DND-41 (cell line): Measurements from ENCODE around the gene TRIM64C.
"Not testable (repeated sequence)": the region's sequence is repeated elsewhere in the genome, so short reads cannot be mapped to it uniquely, and the experiment has no call there.

Experiments
- ATAC-seq: fragments of 200-7000 bp; cut with Tn5 transposase; 3 replicates; pipeline ENCODE4 v1.9.1; 2021; ENCODE audit warnings: low read depth; ENCODE audit not compliant: insufficient read depth
- DNase-seq: peaks from one replicate; pipeline ENCODE4 v3.0.0-alpha.2; 2020
- H2AFZ ChIP-seq: 2 replicates; pipeline ENCODE4 v1.6.0; 2012; ENCODE audit warnings: low read depth, low read length
- H3K27ac ChIP-seq: 2 replicates; pipeline ENCODE4 v1.5.1; 2012; ENCODE audit warnings: low read length, inconsistent platforms
- H3K27me3 ChIP-seq: fragments of 200-600 bp; sonication (generic); 2 replicates; pipeline ENCODE4 v1.6.0; 2012; ENCODE audit warnings: low read length, mild to moderate bottlenecking, inconsistent platforms; ENCODE audit not compliant: insufficient read depth, poor library complexity
- H3K36me3 ChIP-seq: 2 replicates; pipeline ENCODE4 v1.5.1; 2012; ENCODE audit warnings: low read length, inconsistent platforms; ENCODE audit not compliant: insufficient read depth
- H3K4me1 ChIP-seq: 2 replicates; pipeline ENCODE4 v1.5.1; 2012; ENCODE audit warnings: mild to moderate bottlenecking, low read length; ENCODE audit not compliant: insufficient read depth
- H3K4me2 ChIP-seq: 2 replicates; pipeline ENCODE4 v1.6.0; 2012; ENCODE audit warnings: mild to moderate bottlenecking, moderate library complexity, low read length, inconsistent platforms; ENCODE audit not compliant: insufficient read depth
- H3K4me3 ChIP-seq, 2 experiments: fragments of 200-600 bp in 1 of 2; shearing (Covaris generic) in 1 of 2; 2 replicates each; pipeline ENCODE4 v1.5.1; 2012 to 2016; ENCODE audit warnings: inconsistent platforms in 2 of 2, low read length in 2 of 2, mild to moderate bottlenecking in 2 of 2, low read depth in 1 of 2, moderate library complexity in 1 of 2
- H3K79me2 ChIP-seq: 2 replicates; pipeline ENCODE4 v1.6.0; 2012; ENCODE audit warnings: low read length, inconsistent platforms; ENCODE audit not compliant: insufficient read depth
- H3K9ac ChIP-seq: 2 replicates; pipeline ENCODE4 v1.6.0; 2012; ENCODE audit warnings: low read depth, mild to moderate bottlenecking, inconsistent platforms, low read length, moderate library complexity
- H3K9me3 ChIP-seq: 2 replicates; pipeline ENCODE4 v1.5.1; 2012; ENCODE audit warnings: low read length, moderate library complexity, mild to moderate bottlenecking, inconsistent platforms; ENCODE audit not compliant: insufficient read depth, severe bottlenecking
- H4K20me1 ChIP-seq: 2 replicates; pipeline ENCODE4 v1.6.0; 2012; ENCODE audit warnings: low read length; ENCODE audit not compliant: insufficient read depth

TRIM64C gene

GRCh38 chr11:49059012-49059411 is at the start of gene TRIM64C:
Gene TRIM64C (minus strand): TSS chr11:49059112. CDS start chr11:49059112, 0 bp downstream.
- H3K9ac ChIP-seq, H3K27me3 ChIP-seq, ATAC-seq, H3K4me2 ChIP-seq, H3K4me3 ChIP-seq, H3K4me1 ChIP-seq, H3K9me3 ChIP-seq, H2AFZ ChIP-seq, H3K79me2 ChIP-seq, H3K27ac ChIP-seq, H4K20me1 ChIP-seq, DNase-seq, H3K36me3 ChIP-seq: not testable (repeated sequence)

DNA sequence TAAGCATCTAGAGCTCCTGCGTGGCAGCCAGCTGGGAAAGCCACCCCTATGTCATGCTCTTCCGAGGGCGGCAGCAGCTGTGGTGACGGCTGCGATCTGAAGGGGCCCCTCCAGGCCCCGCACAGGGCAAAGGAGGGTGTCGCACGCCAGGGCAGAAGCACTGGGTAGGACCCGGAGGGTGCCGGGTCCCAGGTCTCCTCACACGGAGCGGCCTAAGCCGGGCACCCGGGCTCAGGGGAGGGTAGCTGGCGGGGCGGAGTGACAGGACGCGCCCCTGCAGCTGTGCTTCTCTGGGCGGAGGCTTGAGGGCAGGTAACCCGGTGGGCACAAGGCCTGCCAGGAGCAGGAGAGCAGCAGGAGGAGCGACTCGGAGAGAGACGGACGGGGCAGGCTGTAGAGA is 43.4 kb upstream of the TRIM64C start:
- H3K4me1 ChIP-seq, DNase-seq, H3K4me3 ChIP-seq, ATAC-seq, H4K20me1 ChIP-seq, H3K4me2 ChIP-seq, H3K9ac ChIP-seq, H3K27ac ChIP-seq, H3K79me2 ChIP-seq, H3K36me3 ChIP-seq, H3K9me3 ChIP-seq, H2AFZ ChIP-seq, H3K27me3 ChIP-seq: not testable (repeated sequence)

GRCh38 chr11:49069897-49070296 is 11.0 kb upstream of the TRIM64C start:
- H3K4me1 ChIP-seq, DNase-seq, H3K27ac ChIP-seq, H3K9me3 ChIP-seq, H3K4me2 ChIP-seq, H2AFZ ChIP-seq, H4K20me1 ChIP-seq, H3K9ac ChIP-seq, H3K27me3 ChIP-seq, H3K36me3 ChIP-seq, H3K4me3 ChIP-seq, H3K79me2 ChIP-seq, ATAC-seq: not testable (repeated sequence)

DNA sequence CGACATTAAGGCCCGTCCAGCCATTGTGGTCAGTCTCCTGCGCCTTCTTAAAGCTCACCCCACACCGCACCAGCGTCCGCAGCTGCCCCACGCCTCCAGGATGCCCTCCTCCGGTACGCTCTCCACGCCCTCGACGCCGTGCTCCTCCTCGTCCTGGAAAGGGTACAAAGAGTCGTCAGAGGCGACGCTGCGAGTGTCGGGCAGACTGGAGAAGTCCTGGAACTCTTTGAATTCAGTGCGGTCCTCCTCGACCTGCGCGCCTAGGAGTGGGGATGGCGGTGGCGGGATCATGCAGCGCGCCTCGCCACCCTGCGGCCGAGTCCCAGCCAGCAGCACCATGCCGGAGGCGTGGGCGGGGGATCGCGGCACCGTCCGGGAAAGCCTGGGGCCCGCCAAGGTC is 9.1 kb downstream of the TRIM64C start:
- not testable (repeated sequence) for ATAC-seq, H3K27ac ChIP-seq, H3K9ac ChIP-seq

DNA sequence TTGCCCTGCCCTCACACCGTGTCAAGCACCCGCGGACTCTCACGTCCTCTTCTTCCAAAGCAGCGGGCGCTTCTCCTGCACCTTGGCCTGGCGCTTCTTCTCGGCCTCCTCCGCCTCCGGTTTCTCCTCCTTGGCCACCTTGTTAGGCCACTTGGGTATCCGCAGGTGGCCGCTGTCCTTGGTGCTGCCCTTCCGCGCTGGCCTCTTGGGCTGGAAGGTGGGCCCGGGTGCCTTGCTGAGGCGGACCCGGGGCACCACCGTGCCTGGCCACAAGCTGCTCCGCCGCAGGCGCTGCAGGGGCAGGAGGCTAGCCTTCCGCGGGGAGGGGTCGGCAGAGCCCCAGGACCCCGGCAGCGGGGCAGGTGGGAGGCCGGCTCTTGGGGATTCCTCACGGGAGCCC is 10.7 kb downstream of the TRIM64C start:
- ATAC-seq, H3K9ac ChIP-seq: not testable (repeated sequence)

More for the DNA sequence above, 9.1 kb downstream of the TRIM64C start:
- DNase-seq, H3K79me2 ChIP-seq, H3K4me2 ChIP-seq, H4K20me1 ChIP-seq, H3K27me3 ChIP-seq, H3K4me3 ChIP-seq, H3K36me3 ChIP-seq, H3K9me3 ChIP-seq, H2AFZ ChIP-seq, H3K4me1 ChIP-seq: not testable (repeated sequence)

GRCh38 chr11:49028523-49028922 is 30.4 kb downstream of the TRIM64C start, which contains the start of gene TRIM49B:
Gene TRIM49B (plus strand): TSS chr11:49028823. CDS start chr11:49031600, 2,777 bp downstream.
- not testable (repeated sequence) for H3K27me3 ChIP-seq, H2AFZ ChIP-seq, H3K9ac ChIP-seq, H3K27ac ChIP-seq, H3K4me2 ChIP-seq, H3K36me3 ChIP-seq, ATAC-seq, H3K9me3 ChIP-seq, DNase-seq, H3K79me2 ChIP-seq, H4K20me1 ChIP-seq, H3K4me1 ChIP-seq, H3K4me3 ChIP-seq

More for the DNA sequence above, 10.7 kb downstream of the TRIM64C start:
- not testable (repeated sequence) for H3K9me3 ChIP-seq, H3K27ac ChIP-seq, H3K79me2 ChIP-seq, H3K36me3 ChIP-seq, H3K4me2 ChIP-seq, H3K4me1 ChIP-seq, H3K4me3 ChIP-seq, H4K20me1 ChIP-seq, DNase-seq, H3K27me3 ChIP-seq, H2AFZ ChIP-seq
